Measurements from ENCODE around the gene CARD8.

GRCh38 chr19:48192750-48193149, 63.0 kb downstream of the CARD8 start:
- TF ChIP-seq CTCF (IDR thresholded peaks at IDR 0.05) (no peak), EP300 (IDR thresholded peaks at IDR 0.05) (no peak), POLR2A (IDR thresholded peaks at IDR 0.05) (no peak)

All from upper lobe of left lung (tissue), 4 donors.